ENCODE data around the gene BLZF1.
"Not testable (repeated sequence)": the region's sequence is repeated elsewhere in the genome, so short reads cannot be mapped to it uniquely, and the experiment has no call there.

The BLZF1 gene

GRCh38 chr1:169340882-169341281 lies 27.1 kb upstream of the BLZF1 start:
- TF ChIP-seq ZNF274 (IDR thresholded peaks at IDR 0.05; ENCODE audit: low read depth, low read length) = no peak
- H3K4me3 ChIP-seq (ENCODE audit: low read length) = no peak overlapping the region

- not testable (repeated sequence) for H3K4me3 ChIP-seq (ENCODE audit: low read length)
Observed at GRCh38 chr1:169342096-169342495, 25.9 kb upstream of the BLZF1 start.

GRCh38 chr1:169345511-169345910 lies 22.5 kb upstream of the BLZF1 start:
- no peak for TF ChIP-seq ZNF274 (IDR thresholded peaks at IDR 0.05; ENCODE audit: low read depth, low read length)

GRCh38 chr1:169346036-169346589 lies 21.9 kb upstream of the BLZF1 start:
- no peak overlapping the region for H3K4me3 ChIP-seq (ENCODE audit: low read length)
- no peak for TF ChIP-seq ZNF274 (IDR thresholded peaks at IDR 0.05; ENCODE audit: low read depth, low read length)

More at GRCh38 chr1:169345511-169345910, 22.5 kb upstream of the BLZF1 start:
- no peak overlapping the region for H3K4me3 ChIP-seq (ENCODE audit: low read length)

GRCh38 chr1:169347688-169348382 lies 20.2 kb upstream of the BLZF1 start:
- no peak for TF ChIP-seq ZNF274 (IDR thresholded peaks at IDR 0.05; ENCODE audit: low read depth, low read length)
- H3K4me3 ChIP-seq (ENCODE audit: low read length) = no peak overlapping the region

- no peak overlapping the region for H3K4me3 ChIP-seq (ENCODE audit: low read length)
Observed at GRCh38 chr1:169348383-169349036, 19.5 kb upstream of the BLZF1 start.

GRCh38 chr1:169360415-169360814 lies 7.6 kb upstream of the BLZF1 start:
- no peak for TF ChIP-seq ZNF274 (IDR thresholded peaks at IDR 0.05; ENCODE audit: low read depth, low read length)
- no peak overlapping the region for H3K4me3 ChIP-seq (ENCODE audit: low read length)

More at GRCh38 chr1:169348383-169349036, 19.5 kb upstream of the BLZF1 start:
- TF ChIP-seq ZNF274 (IDR thresholded peaks at IDR 0.05; ENCODE audit: low read depth, low read length) = no peak

- no peak overlapping the region for H3K4me3 ChIP-seq (ENCODE audit: low read length)
- TF ChIP-seq ZNF274 (IDR thresholded peaks at IDR 0.05; ENCODE audit: low read depth, low read length) = no peak
Observed at GRCh38 chr1:169361281-169361680, 6.7 kb upstream of the BLZF1 start.

- no peak for TF ChIP-seq ZNF274 (IDR thresholded peaks at IDR 0.05; ENCODE audit: low read depth, low read length)
- H3K4me3 ChIP-seq (ENCODE audit: low read length) = no peak overlapping the region
Observed at GRCh38 chr1:169363046-169363730, 4.8 kb upstream of the BLZF1 start.

GRCh38 chr1:169364948-169365347 lies 3.0 kb upstream of the BLZF1 start:
- H3K4me3 ChIP-seq (ENCODE audit: low read length) = no peak overlapping the region
- no peak for TF ChIP-seq ZNF274 (IDR thresholded peaks at IDR 0.05; ENCODE audit: low read depth, low read length)

GRCh38 chr1:169367096-169367685 lies 804 bp upstream of the BLZF1 start:
- no peak for TF ChIP-seq ZNF274 (IDR thresholded peaks at IDR 0.05; ENCODE audit: low read depth, low read length)
- H3K4me3 ChIP-seq (ENCODE audit: low read length) = peak overlapping the region; percentile 89

GRCh38 chr1:169368406-169368769 lies 393 bp downstream of the BLZF1 start:
- no peak for TF ChIP-seq ZNF274 (IDR thresholded peaks at IDR 0.05; ENCODE audit: low read depth, low read length)
- peak overlapping the region; percentile 89 for H3K4me3 ChIP-seq (ENCODE audit: low read length)

- no peak for TF ChIP-seq ZNF274 (IDR thresholded peaks at IDR 0.05; ENCODE audit: low read depth, low read length)
- no peak overlapping the region for H3K4me3 ChIP-seq (ENCODE audit: low read length)
Observed at GRCh38 chr1:169371404-169371803, 3.4 kb downstream of the BLZF1 start.

GRCh38 chr1:169381162-169381561 lies 13.2 kb downstream of the BLZF1 start:
- no peak overlapping the region for H3K4me3 ChIP-seq (ENCODE audit: low read length)
- no peak for TF ChIP-seq ZNF274 (IDR thresholded peaks at IDR 0.05; ENCODE audit: low read depth, low read length)

Data from GM08714 (cell line).